Esophagus squamous epithelium (tissue), 4 donors: ENCODE data around the gene LYRM7.

Experiments
- CTCF ChIP-seq, 6 experiments: fragments of 450-650 bp in 4 of 6; fragments of 200-600 bp in 2 of 6; sonication (generic) in 2 of 6; IDR thresholded peaks; one replicate each; pipeline ENCODE4 v1.5.1; 2016 to 2019; ENCODE audit warnings: antibody characterized with exemption in 6 of 6, mild to moderate bottlenecking in 4 of 6, moderate library complexity in 4 of 6
- POLR2A ChIP-seq, 4 donors: fragments of 450-650 bp; IDR thresholded peaks; one replicate each; pipeline ENCODE4 v1.6.1; 2017; ENCODE audit warnings: antibody characterized with exemption in 4 of 4, mild to moderate bottlenecking in 4 of 4, moderate library complexity in 3 of 4

GRCh38 chr5:131225282-131225974 is 54.7 kb downstream of the LYRM7 start:
- TF ChIP-seq CTCF (IDR thresholded peaks at IDR 0.05) = no peak
- no peak for TF ChIP-seq POLR2A (IDR thresholded peaks at IDR 0.05)
